Osteocyte (in vitro differentiated cells): ENCODE measurements around the gene ACOXL. TPM values are rescaled to one million over a fixed set of nuclear protein-coding genes. Genes with fewer than 3 reads are reported as not detected.
"Not testable (repeated sequence)": the region's sequence is repeated elsewhere in the genome, so short reads cannot be mapped to it uniquely, and the experiment has no call there.

Source experiments
- DNase-seq: peaks from one replicate; pipeline ENCODE4 v3.0.0; 2021; ENCODE audit warnings: mixed read lengths; ENCODE audit not compliant: unreplicated experiment; ENCODE audit errors: extremely low spot score
- H3K27ac Mint-ChIP-seq: one replicate; pipeline ENCODE4 v1.8.0; 2021; ENCODE audit warnings: mild to moderate bottlenecking, mixed read lengths; ENCODE audit not compliant: unreplicated experiment
- H3K27me3 Mint-ChIP-seq: one replicate; pipeline ENCODE4 v1.8.0; 2021; ENCODE audit warnings: mixed read lengths; ENCODE audit not compliant: unreplicated experiment
- H3K36me3 Mint-ChIP-seq: one replicate; pipeline ENCODE4 v1.8.0; 2021; ENCODE audit warnings: mixed read lengths; ENCODE audit not compliant: unreplicated experiment
- H3K4me1 Mint-ChIP-seq: one replicate; pipeline ENCODE4 v1.8.0; 2021; ENCODE audit warnings: mixed read lengths; ENCODE audit not compliant: unreplicated experiment
- H3K4me3 Mint-ChIP-seq: one replicate; pipeline ENCODE4 v1.8.0; 2021; ENCODE audit warnings: mild to moderate bottlenecking, moderate library complexity, mixed read lengths; ENCODE audit not compliant: unreplicated experiment
- H3K9me3 Mint-ChIP-seq: one replicate; pipeline ENCODE4 v1.8.0; 2021; ENCODE audit warnings: mixed read lengths; ENCODE audit not compliant: unreplicated experiment
- CTCF ChIP-seq: fragments of 200-600 bp; sonication (generic); IDR thresholded peaks from 2 replicates; pipeline ENCODE4 v1.5.0; 2021; ENCODE audit warnings: antibody characterized with exemption, mild to moderate bottlenecking, moderate library complexity
- total RNA-seq: library from RNA; stranded (reverse); gene quantifications from 2 replicates; pipeline ENCODE4 v1.2.1, GENCODE V29; 2021

ACOXL gene
- total RNA-seq, 1 donor from 2014 or later = not detected

DNA sequence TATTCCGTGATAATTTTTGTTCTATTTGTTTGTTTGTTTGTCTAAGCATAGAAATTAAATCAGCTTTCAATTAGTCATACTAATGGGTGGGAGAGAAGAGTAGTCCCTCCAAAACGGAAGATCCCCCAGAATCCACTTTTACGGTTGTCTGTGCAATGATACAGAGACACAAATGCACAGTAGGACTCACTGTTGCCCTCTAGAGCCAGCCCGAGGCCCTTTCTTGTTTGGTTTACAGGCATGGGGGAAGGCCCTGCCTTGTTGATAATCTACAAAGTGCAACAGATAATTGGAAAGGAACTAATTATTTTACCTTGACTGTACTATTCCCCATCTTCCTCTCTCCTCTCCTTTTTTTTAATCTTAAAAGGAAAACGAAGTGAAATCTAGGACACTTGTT is 121.1 kb downstream of the ACOXL start:
- Mint-ChIP-seq H3K4me3 (no peak overlapping the region), H3K27ac (no peak overlapping the region), H3K4me1 (no peaks in the 10 kb centered on the region), H3K36me3 (no peaks in the 10 kb centered on the region), H3K27me3 (peaks cover 72% of the 10 kb centered on the region), H3K9me3 (no peaks in the 10 kb centered on the region)
- TF ChIP-seq CTCF = peak; percentile 51
- no peak for DNase-seq

- Mint-ChIP-seq H3K27me3 (peaks cover 72% of the 10 kb centered on the region), H3K9me3 (no peaks in the 10 kb centered on the region), H3K4me1 (no peaks in the 10 kb centered on the region), H3K36me3 (no peaks in the 10 kb centered on the region), H3K27ac (no peak overlapping the region), H3K4me3 (no peak overlapping the region)
- no peak for TF ChIP-seq CTCF
- no peak for DNase-seq
Observed at GRCh38 chr2:110853948-110854347, 121.6 kb downstream of the ACOXL start.

GRCh38 chr2:110854355-110855081 is 122.1 kb downstream of the ACOXL start:
- TF ChIP-seq CTCF = peak; percentile 26
- H3K9me3 Mint-ChIP-seq = no peaks in the 10 kb centered on the region
- H3K27ac Mint-ChIP-seq = no peak overlapping the region
- H3K27me3 Mint-ChIP-seq = peaks cover 73% of the 10 kb centered on the region
- no peaks in the 10 kb centered on the region for H3K36me3 Mint-ChIP-seq
- no peak for DNase-seq
- no peak overlapping the region for H3K4me3 Mint-ChIP-seq
- no peaks in the 10 kb centered on the region for H3K4me1 Mint-ChIP-seq

DNA sequence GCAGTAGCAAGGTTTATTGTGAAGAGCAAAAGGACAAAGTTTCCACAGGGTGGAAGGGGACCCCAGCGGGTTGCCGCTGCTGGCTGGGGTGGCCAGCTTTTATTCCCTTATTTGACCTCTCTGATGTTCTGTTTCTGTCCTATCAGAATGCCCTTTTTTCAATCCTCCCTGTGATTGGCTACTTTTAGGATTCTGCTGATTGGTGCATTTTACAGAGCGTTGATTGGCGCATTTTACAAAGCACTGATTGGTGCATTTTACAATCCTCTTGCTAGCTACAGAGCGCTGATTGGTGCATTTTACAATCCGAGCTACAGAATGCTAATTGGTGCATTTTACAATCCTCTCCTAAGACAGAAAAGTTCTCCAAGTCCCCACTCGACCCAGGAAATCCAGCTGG is 123.5 kb downstream of the ACOXL start:
- DNase-seq, H3K4me1 Mint-ChIP-seq, H3K9me3 Mint-ChIP-seq, H3K36me3 Mint-ChIP-seq, H3K27ac Mint-ChIP-seq, H3K4me3 Mint-ChIP-seq: not testable (repeated sequence)
- peaks cover 74% of the 10 kb centered on the region for H3K27me3 Mint-ChIP-seq

- H3K9me3 Mint-ChIP-seq = no peaks in the 10 kb centered on the region
- no peak overlapping the region for H3K4me3 Mint-ChIP-seq
- no peaks in the 10 kb centered on the region for H3K36me3 Mint-ChIP-seq
- no peaks in the 10 kb centered on the region for H3K4me1 Mint-ChIP-seq
- TF ChIP-seq CTCF = no peak
- peaks cover 85% of the 10 kb centered on the region for H3K27me3 Mint-ChIP-seq
- no peak for DNase-seq
- H3K27ac Mint-ChIP-seq = no peak overlapping the region
Observed at GRCh38 chr2:110858135-110858725, 125.9 kb downstream of the ACOXL start.
